C4-2B (cell line): ENCODE measurements around the gene MAPKAPK3.

ENCODE experiments used
- H3K27ac ChIP-seq: fragments of 450-650 bp; 2 replicates; pipeline ENCODE4 v1.5.1; 2017
- ZFX ChIP-seq: fragments of 450-650 bp; IDR thresholded peaks from 2 replicates; pipeline ENCODE4 v1.6.1; 2017
- TF ChIP-seq, protein P1 (sequence below): fragments of 450-650 bp; conservative IDR thresholded peaks from 2 replicates; pipeline ENCODE4 v1.5.1; 2017; ENCODE audit warnings: mild to moderate bottlenecking

The MAPKAPK3 gene

GRCh38 chr3:50695031-50695430 lies 78.1 kb downstream of the MAPKAPK3 start:
- TF ChIP-seq, protein P1, sequence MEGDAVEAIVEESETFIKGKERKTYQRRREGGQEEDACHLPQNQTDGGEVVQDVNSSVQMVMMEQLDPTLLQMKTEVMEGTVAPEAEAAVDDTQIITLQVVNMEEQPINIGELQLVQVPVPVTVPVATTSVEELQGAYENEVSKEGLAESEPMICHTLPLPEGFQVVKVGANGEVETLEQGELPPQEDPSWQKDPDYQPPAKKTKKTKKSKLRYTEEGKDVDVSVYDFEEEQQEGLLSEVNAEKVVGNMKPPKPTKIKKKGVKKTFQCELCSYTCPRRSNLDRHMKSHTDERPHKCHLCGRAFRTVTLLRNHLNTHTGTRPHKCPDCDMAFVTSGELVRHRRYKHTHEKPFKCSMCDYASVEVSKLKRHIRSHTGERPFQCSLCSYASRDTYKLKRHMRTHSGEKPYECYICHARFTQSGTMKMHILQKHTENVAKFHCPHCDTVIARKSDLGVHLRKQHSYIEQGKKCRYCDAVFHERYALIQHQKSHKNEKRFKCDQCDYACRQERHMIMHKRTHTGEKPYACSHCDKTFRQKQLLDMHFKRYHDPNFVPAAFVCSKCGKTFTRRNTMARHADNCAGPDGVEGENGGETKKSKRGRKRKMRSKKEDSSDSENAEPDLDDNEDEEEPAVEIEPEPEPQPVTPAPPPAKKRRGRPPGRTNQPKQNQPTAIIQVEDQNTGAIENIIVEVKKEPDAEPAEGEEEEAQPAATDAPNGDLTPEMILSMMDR = no peak
- TF ChIP-seq ZFX = no peak
- no peak overlapping the region for H3K27ac ChIP-seq

- no peak overlapping the region for H3K27ac ChIP-seq
- TF ChIP-seq, protein P1 = no peak
- no peak for TF ChIP-seq ZFX
Measured at GRCh38 chr3:50696276-50696675, 79.3 kb downstream of the MAPKAPK3 start.

GRCh38 chr3:50698269-50698668 lies 81.3 kb downstream of the MAPKAPK3 start:
- TF ChIP-seq, protein P1 = no peak
- no peak for TF ChIP-seq ZFX
- no peak overlapping the region for H3K27ac ChIP-seq
